ENCODE measurements around the gene MRPS27. TPM values are rescaled to one million over a fixed set of nuclear protein-coding genes. Genes with fewer than 3 reads are reported as not detected.

The MRPS27 gene
- total and polyA plus RNA-seq, 12 donors, result 20.8 to 91.8 (median 75.8) TPM

- H3K27ac ChIP-seq, result no peak overlapping the region
- H3K4me1 ChIP-seq, result peaks cover 0 to 18% (median 2%) of the 10 kb centered on the region in 9 donors
- WGBS, 2 donors, result 95 to 96% methylated on average over 1 of the region's 1 CpG
- H3K36me3 ChIP-seq, result peaks cover 0 to 100% (median 37%) of the 10 kb centered on the region in 9 donors
- H3K9me3 ChIP-seq, result no peaks in the 10 kb centered on the region
- H3K4me3 ChIP-seq, result no peak overlapping the region
- DNase-seq, result no peak
- intact Hi-C loops (cut with DNase I), result no loop called here
- H3K27me3 ChIP-seq, result no peaks in the 10 kb centered on the region
- no peak for TF ChIP-seq CTCF (IDR thresholded peaks at IDR 0.05)
- no peak for ATAC-seq
These were observed 97.5 kb downstream of the MRPS27 start for GRCh38 chr5:72222521-72222920.

- DNase-seq (no peak), ATAC-seq (no peak)
- Histone ChIP-seq H3K27me3 (no peaks in the 10 kb centered on the region), H3K36me3 (peaks cover 0 to 92% (median 37%) of the 10 kb centered on the region in 9 donors), H3K9me3 (no peaks in the 10 kb centered on the region), H3K4me1 (peaks cover 0 to 9% (median 0%) of the 10 kb centered on the region in 9 donors), H3K4me3 (no peak overlapping the region), H3K27ac (no peak overlapping the region)
- intact Hi-C loops (cut with DNase I), result no loop called here
- TF ChIP-seq CTCF (IDR thresholded peaks at IDR 0.05), result no peak
- 87 to 91% methylated on average over 4 of the region's 4 CpGs for WGBS, 2 donors
These were observed 98.5 kb downstream of the MRPS27 start for GRCh38 chr5:72221541-72221940.

- WGBS, 2 donors, result 95 to 98% methylated on average over 1 of the region's 1 CpG
- no peaks in the 10 kb centered on the region for H3K9me3 ChIP-seq
- ATAC-seq, result no peak
- no peaks in the 10 kb centered on the region for H3K27me3 ChIP-seq
- H3K4me3 ChIP-seq, result no peak overlapping the region
- peaks cover 0 to 88% (median 37%) of the 10 kb centered on the region in 9 donors for H3K36me3 ChIP-seq
- no peak for TF ChIP-seq CTCF (IDR thresholded peaks at IDR 0.05)
- intact Hi-C loops (cut with DNase I), result no loop called here
- no peak for DNase-seq
- peaks cover 0 to 6% (median 0%) of the 10 kb centered on the region in 9 donors for H3K4me1 ChIP-seq
- H3K27ac ChIP-seq, result no peak overlapping the region
These were observed 98.9 kb downstream of the MRPS27 start for GRCh38 chr5:72221099-72221498.

- Histone ChIP-seq H3K4me3 (no peak overlapping the region), H3K27me3 (no peaks in the 10 kb centered on the region), H3K4me1 (peaks cover 0 to 6% (median under 1%) of the 10 kb centered on the region in 9 donors), H3K9me3 (no peaks in the 10 kb centered on the region), H3K36me3 (peaks cover 0 to 44% (median 17%) of the 10 kb centered on the region in 9 donors), H3K27ac (no peak overlapping the region)
- 91% methylated on average over 3 of the region's 3 CpGs for WGBS, 2 donors
- DNase-seq (no peak), ATAC-seq (no peak)
- no peak for TF ChIP-seq CTCF (IDR thresholded peaks at IDR 0.05)
- intact Hi-C loops (cut with DNase I), result no loop called here
These were observed 103.3 kb downstream of the MRPS27 start for GRCh38 chr5:72216756-72217155.

Measured in heart right ventricle (tissue), 16 donors.